KOPT-K1 (cell line): ENCODE measurements around the gene RHBDL2.

ENCODE experiments used
- H3K27ac ChIP-seq: fragments of 200-600 bp; sonication (generic); 2 replicates; pipeline ENCODE4 v1.5.1; 2016; ENCODE audit warnings: antibody characterized with exemption, mild to moderate bottlenecking, low read depth, low read length; ENCODE audit not compliant: poor library complexity, severe bottlenecking
- H3K36me3 ChIP-seq: fragments of 200-600 bp; sonication (generic); 2 replicates; pipeline ENCODE4 v1.5.1; 2017; ENCODE audit warnings: antibody characterized with exemption, mild to moderate bottlenecking, low read length, moderate library complexity; ENCODE audit not compliant: insufficient read depth
- H3K9me3 ChIP-seq: fragments of 200-600 bp; sonication (generic); 2 replicates; pipeline ENCODE4 v1.5.1; 2017; ENCODE audit warnings: antibody characterized with exemption, low read length, mild to moderate bottlenecking; ENCODE audit not compliant: insufficient read depth, poor library complexity, severe bottlenecking

The RHBDL2 gene

GRCh38 chr1:38944547-38944946 is 2.9 kb upstream of the RHBDL2 start:
- no peaks in the 10 kb centered on the region for H3K9me3 ChIP-seq
- H3K27ac ChIP-seq, result no peak overlapping the region
- H3K36me3 ChIP-seq, result no peaks in the 10 kb centered on the region

- Histone ChIP-seq H3K36me3 (no peaks in the 10 kb centered on the region), H3K27ac (no peak overlapping the region), H3K9me3 (no peaks in the 10 kb centered on the region)
Measured at GRCh38 chr1:38942664-38943428, 1.2 kb upstream of the RHBDL2 start.

GRCh38 chr1:38941093-38941492 is 537 bp downstream of the RHBDL2 start:
- no peak overlapping the region for H3K27ac ChIP-seq
- H3K36me3 ChIP-seq, result no peaks in the 10 kb centered on the region
- H3K9me3 ChIP-seq, result no peaks in the 10 kb centered on the region

- H3K9me3 ChIP-seq, result no peaks in the 10 kb centered on the region
- H3K27ac ChIP-seq, result no peak overlapping the region
- no peaks in the 10 kb centered on the region for H3K36me3 ChIP-seq
Measured at GRCh38 chr1:38940339-38941047, 1.1 kb downstream of the RHBDL2 start.

GRCh38 chr1:38938722-38939260 is 2.8 kb downstream of the RHBDL2 start:
- Histone ChIP-seq H3K27ac (no peak overlapping the region), H3K36me3 (no peaks in the 10 kb centered on the region), H3K9me3 (no peaks in the 10 kb centered on the region)

GRCh38 chr1:38932571-38932970 is 9.1 kb downstream of the RHBDL2 start:
- H3K27ac ChIP-seq, result no peak overlapping the region

GRCh38 chr1:38929476-38929875 is 12.2 kb downstream of the RHBDL2 start:
- Histone ChIP-seq H3K36me3 (no peaks in the 10 kb centered on the region), H3K9me3 (no peaks in the 10 kb centered on the region), H3K27ac (no peak overlapping the region)

More at GRCh38 chr1:38932571-38932970, 9.1 kb downstream of the RHBDL2 start:
- Histone ChIP-seq H3K36me3 (no peaks in the 10 kb centered on the region), H3K9me3 (no peaks in the 10 kb centered on the region)

- H3K36me3 ChIP-seq, result no peaks in the 10 kb centered on the region
- H3K27ac ChIP-seq, result no peak overlapping the region
- H3K9me3 ChIP-seq, result no peaks in the 10 kb centered on the region
Measured at GRCh38 chr1:38929054-38929453, 12.6 kb downstream of the RHBDL2 start.

GRCh38 chr1:38926091-38926490 is 15.5 kb downstream of the RHBDL2 start:
- Histone ChIP-seq H3K9me3 (no peaks in the 10 kb centered on the region), H3K27ac (no peak overlapping the region), H3K36me3 (no peaks in the 10 kb centered on the region)

GRCh38 chr1:38925391-38925790 is 16.2 kb downstream of the RHBDL2 start:
- Histone ChIP-seq H3K27ac (no peak overlapping the region), H3K36me3 (no peaks in the 10 kb centered on the region), H3K9me3 (no peaks in the 10 kb centered on the region)

GRCh38 chr1:38923607-38924006 is 18.0 kb downstream of the RHBDL2 start:
- no peak overlapping the region for H3K27ac ChIP-seq
- H3K9me3 ChIP-seq, result no peaks in the 10 kb centered on the region
- H3K36me3 ChIP-seq, result no peaks in the 10 kb centered on the region

GRCh38 chr1:38919130-38919529 is 22.5 kb downstream of the RHBDL2 start:
- Histone ChIP-seq H3K9me3 (no peaks in the 10 kb centered on the region), H3K36me3 (no peaks in the 10 kb centered on the region), H3K27ac (no peak overlapping the region)

- no peak overlapping the region for H3K27ac ChIP-seq
- H3K9me3 ChIP-seq, result no peaks in the 10 kb centered on the region
- no peaks in the 10 kb centered on the region for H3K36me3 ChIP-seq
Measured at GRCh38 chr1:38918568-38918967, 23.1 kb downstream of the RHBDL2 start.

- no peaks in the 10 kb centered on the region for H3K9me3 ChIP-seq
- H3K27ac ChIP-seq, result no peak overlapping the region
- H3K36me3 ChIP-seq, result no peaks in the 10 kb centered on the region
Measured at GRCh38 chr1:38917772-38918171, 23.9 kb downstream of the RHBDL2 start.

GRCh38 chr1:38917337-38917736 is 24.3 kb downstream of the RHBDL2 start:
- H3K9me3 ChIP-seq, result no peaks in the 10 kb centered on the region
- H3K27ac ChIP-seq, result no peak overlapping the region
- no peaks in the 10 kb centered on the region for H3K36me3 ChIP-seq
